ENCODE results near the gene AHNAK2. TPM values are rescaled to one million over a fixed set of nuclear protein-coding genes. Genes with fewer than 3 reads are reported as not detected.
"Not testable (repeated sequence)": the region's sequence is repeated elsewhere in the genome, so short reads cannot be mapped to it uniquely, and the experiment has no call there.

Gene AHNAK2
- total RNA-seq, 1 experiment from 2014 or later: 1.6 TPM

DNA sequence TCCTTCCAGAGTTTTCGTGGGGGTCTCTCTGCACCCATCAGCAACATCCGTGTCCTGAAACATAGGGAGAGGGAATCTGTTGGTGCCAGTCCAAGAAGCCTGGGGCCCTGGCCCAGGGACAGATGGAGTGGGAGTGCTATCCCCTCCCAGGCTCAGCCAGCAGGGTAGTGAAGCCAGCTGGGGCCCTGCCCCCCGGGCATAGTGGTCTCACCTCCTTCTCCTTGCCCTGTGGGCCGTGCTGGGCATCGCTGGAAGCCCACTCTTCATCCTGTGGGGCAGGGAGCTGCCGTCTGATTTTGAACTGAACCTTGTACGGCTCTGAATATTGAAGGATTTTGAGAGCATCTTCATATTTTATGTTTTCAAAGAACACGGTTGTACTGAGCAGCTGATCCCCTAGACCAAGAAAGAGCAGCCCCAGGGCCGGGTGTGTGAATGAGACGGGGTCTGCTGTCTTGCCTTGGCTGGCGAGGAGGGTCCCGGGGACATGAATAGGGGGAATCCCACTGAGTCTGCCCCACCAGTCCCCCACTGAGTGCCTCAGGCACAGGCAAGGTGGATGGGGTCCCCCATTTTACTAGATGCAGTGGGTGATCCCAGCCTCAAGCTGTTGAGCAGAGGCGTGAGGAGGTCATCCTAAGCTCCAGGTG, 23.3 kb downstream of the AHNAK2 start:
- DNase-seq (ENCODE audit: low spot score): no peak

DNA sequence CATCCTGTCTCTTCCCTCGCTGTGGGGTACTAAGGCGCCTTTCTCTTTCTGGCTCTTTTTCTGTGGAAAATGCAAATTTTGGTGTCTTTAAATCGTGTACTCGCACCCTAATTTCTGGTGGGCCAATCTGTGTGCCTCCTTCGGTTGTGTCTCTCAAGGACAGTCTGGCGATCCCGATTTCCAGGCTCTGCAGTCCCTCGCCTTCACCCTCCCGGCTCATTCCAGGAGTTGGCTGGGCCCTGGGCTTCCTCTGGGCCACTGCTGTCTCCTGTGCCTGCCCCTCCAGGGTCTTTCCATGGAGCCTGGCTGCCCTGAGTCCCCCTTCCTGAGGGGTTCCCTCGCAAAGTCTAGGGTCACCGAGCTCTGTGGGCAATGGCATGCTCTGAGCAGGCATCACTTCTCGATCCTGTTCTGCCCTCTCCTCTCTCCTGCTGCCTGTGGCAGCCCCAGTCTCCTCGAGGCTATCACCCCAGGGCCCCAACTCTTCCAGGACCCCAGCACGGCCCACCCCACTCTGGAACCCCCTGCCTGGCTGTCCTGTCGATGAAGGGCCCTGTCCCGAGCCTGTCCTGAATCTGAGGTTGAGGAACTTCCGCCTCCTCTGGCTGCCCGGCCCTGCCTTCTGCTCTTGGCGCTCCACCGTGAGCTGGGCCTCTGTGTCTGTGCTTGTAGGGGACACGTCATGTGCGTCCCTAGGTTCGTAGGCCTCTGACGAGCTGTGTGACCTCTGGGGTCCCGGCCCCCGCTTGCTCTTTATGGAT, 24.1 kb downstream of the AHNAK2 start:
- no peak for DNase-seq (ENCODE audit: low spot score)

GRCh38 chr14:104953097-104953496, 25.1 kb downstream of the AHNAK2 start:
- no peak for DNase-seq (ENCODE audit: low spot score)

- not testable (repeated sequence) for DNase-seq (ENCODE audit: low spot score)
Measured at GRCh38 chr14:104951863-104952657, 26.1 kb downstream of the AHNAK2 start.

DNA sequence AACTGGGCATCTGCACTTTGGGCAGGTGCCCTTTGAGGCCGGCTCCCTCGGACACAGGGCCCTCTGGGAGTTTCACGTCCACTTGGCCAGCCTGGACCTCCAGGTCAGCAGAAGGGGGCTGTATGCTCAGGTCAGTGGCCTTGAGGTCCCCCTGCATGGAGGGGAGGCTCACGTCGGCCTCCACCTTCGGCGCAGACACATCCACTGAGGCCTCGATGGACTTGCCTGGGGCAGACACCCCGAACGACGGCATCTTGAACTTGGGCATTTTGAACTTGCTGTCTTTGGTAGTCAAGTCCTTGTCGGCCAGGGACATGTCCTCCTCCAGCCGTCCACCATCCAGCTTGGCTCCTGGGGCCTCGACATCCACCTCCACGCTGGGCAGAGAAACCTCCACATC, 27.5 kb downstream of the AHNAK2 start:
- DNase-seq (ENCODE audit: low spot score): not testable (repeated sequence)

DNA sequence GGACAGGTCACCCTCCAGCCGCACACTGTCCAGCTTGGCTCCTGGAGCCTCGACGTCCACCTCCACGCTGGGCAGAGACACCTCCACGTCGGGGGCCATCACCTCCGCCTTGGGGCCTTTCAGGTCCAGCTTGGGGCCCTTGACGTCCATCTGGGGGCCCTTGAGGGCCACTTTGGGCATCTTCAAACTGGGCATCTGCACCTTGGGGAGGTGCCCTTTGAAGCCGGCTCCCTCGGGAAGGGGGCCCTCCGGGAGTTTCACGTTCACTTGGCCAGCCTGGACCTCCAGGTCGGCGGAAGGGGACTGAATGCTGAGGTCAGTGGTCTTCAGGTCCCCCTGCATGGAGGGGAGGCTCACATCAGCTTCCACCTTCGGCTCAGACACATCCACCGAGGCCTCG, 28.2 kb downstream of the AHNAK2 start:
- no peak for DNase-seq (ENCODE audit: low spot score)

GRCh38 chr14:104949406-104949955, 28.7 kb downstream of the AHNAK2 start:
- DNase-seq (ENCODE audit: low spot score): not testable (repeated sequence)

GRCh38 chr14:104948736-104949031, 29.5 kb downstream of the AHNAK2 start:
- no peak for DNase-seq (ENCODE audit: low spot score)

DNA sequence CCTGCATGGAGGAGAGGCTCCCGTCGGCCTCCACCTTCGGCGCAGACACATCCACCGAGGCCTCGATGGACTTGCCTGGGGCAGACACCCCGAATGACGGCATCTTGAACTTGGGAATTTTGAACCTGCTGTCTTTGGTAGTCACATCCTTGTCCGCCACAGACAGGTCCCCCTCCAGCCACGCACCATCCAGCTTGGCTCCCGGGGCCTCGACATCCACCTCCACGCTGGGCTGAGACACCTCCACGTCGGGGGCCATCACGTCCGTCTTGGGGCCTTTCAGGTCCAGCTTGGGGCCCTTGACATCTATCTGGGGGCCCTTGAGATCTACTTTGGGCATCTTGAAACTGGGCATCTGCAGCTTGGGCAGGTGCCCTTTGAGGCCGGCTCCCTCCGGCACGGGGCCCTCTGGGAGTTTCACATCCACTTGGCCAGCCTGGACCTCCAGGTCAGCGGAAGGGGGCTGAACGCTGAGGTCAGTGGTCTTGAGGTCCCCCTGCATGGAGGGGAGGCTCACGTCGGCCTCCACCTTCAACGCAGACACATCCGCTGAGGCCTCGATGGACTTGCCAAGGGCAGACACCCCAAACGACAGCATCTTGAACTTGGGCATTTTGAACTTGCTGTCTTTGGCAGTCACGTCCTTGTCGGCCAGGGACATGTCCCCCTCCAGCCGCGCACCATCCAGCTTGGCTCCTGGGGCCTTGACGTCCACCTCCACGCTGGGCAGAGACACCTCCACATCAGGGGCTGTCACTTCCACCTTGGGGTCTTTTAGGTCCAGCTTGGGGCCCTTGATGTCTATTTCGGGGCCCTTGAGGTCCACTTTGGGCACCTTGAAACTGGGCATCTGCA, 30.1 kb downstream of the AHNAK2 start:
- DNase-seq (ENCODE audit: low spot score): not testable (repeated sequence)

DNA sequence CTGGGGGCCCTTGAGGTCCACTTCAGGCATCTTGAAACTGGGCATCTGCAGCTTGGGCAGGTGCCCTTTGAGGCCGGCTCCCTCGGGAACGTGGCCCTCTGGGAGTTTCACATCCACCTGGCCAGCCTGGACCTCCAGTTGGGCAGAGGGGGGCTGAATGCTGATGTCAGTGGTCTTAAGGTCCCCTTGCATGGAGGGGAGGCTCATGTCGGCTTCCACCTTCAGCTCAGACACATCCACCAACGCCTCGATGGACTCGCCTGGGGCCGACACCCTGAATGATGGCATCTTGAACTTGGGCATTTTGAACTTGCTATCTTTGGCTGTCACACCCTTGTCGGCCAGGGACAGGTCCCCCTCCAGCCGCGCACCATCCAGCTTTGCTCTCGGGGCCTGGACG, 31.0 kb downstream of the AHNAK2 start:
- DNase-seq (ENCODE audit: low spot score): not testable (repeated sequence)

DNA sequence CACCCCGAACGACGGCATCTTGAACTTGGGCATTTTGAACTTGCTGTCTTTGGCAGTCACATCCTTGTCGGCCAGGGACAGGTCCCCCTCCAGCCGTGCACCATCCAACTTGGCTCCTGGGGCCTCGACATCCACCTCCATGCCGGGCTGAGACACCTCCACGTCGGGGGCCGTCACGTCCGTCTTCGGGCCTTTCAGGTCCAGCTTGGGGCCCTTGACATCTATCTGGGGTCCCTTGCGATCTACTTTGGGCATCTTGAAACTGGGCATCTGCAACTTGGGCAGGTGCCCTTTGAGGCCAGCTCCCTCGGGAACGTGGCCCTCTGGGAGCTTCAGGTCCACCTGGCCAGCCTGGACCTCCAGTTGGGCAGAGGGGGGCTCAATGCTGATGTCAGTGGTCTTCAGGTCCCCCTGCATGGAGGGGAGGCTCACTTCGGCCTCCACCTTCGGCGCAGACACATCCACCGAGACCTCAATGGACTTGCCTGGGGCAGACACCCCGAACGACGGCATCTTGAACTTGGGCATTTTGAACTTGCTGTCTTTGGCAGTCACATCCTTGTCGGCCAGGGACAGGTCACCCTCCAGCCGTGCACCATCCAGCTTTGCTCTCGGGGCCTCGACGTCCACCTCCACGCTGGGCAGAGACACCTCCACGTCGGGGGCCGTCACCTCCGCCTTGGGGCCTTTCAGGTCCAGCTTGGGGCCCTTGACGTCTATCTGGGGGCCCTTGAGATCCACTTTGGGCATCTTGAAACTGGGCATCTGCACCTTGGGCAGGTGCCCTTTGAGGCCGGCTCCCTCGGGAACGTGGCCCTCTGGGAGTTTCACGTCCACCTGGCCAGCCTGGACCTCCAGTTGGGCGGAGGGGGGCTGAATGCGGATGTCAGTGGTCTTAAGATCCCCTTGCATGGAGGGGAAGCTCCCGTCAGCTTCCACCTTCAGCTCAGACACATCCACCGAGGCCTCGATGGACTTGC, 31.9 kb downstream of the AHNAK2 start:
- DNase-seq (ENCODE audit: low spot score): not testable (repeated sequence)

DNA sequence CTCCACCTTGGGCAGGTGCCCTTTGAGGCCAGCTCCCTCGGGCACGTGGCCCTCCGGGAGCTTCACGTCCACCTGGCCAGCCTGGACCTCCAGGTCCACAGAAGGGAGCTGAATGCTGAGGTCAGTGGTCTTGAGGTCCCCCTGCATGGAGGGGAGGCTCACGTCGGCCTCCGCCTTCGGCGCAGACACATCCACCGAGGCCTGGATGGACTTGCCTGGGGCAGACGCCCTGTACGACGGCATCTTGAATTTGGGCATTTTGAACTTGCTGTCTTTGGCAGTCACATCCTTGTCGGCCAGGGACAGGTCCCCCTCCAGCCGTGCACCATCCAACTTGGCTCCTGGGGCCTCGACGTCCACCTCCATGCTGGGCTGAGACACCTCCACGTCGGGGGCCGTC, 32.9 kb downstream of the AHNAK2 start:
- DNase-seq (ENCODE audit: low spot score): not testable (repeated sequence)

DNA sequence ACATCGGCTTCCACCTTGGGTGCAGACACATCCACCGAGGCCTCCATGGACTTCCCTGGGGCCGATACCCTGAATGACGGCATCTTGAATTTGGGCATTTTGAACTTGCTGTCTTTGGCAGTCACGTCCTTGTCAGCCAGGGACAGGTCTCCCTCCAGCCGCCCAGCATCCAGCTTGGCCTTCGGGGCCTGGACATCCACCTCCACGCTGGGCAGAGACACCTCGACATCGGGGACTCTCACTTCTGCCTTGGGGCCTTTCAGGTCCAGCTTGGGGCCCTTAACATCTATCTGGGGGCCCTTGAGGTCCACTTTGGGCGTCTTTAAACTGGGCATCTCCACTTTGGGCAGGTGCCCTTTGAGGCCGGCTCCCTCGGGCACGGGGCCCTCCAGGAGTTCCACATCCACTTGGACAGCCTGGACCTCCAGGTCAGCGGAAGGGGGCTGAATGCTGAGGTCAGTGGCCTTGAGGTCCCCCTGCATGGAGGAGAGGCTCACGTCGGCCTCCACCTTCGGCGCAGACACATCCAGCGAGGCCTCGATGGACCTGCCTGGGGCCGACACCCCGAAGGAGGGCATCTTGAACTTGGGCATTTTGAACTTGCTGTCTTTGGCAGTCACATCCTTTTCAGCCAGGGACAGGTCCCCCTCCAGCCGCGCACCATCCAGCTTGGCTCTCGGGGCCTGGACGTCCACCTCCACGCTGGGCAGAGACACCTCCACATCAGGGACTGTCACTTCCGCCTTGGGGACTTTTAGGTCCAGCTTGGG, 33.6 kb downstream of the AHNAK2 start:
- DNase-seq (ENCODE audit: low spot score): not testable (repeated sequence)

- DNase-seq (ENCODE audit: low spot score): not testable (repeated sequence)
Measured at GRCh38 chr14:104944016-104944308, 34.2 kb downstream of the AHNAK2 start.

DNA sequence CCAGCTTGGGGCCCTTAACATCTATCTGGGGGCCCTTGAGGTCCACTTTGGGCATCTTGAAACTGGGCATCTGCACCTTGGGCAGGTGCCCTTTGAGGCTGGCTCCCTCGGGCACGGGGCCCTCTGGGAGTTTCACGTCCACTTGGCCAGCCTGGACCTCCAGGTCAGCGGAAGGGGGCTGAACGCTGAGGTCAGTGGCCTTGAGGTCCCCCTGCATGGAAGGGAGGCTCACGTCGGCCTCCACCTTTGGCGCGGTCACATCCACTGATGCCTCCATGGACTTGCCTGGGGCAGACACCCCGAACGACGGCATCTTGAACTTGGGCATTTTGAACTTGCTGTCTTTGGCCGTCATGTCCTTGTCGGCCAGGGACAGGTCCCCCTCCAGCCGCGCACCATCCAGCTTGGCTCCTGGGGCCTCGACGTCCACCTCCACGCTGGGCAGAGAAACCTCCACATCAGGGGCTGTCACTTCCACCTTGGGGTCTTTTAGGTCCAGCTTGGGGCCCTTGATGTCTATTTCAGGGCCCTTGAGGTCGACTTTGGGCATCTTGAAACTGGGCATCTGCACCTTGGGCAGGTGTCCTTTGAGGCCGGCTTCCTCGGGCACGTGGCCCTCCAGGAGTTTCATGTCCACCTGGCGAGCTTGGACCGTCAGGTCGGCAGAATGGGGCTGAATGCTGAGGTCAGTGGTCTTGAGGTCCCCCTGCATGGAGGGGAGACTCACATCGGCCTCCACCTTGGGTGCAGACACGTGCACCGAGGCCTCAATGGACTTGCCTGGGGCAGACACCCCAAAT, 34.8 kb downstream of the AHNAK2 start:
- not testable (repeated sequence) for DNase-seq (ENCODE audit: low spot score)

DNA sequence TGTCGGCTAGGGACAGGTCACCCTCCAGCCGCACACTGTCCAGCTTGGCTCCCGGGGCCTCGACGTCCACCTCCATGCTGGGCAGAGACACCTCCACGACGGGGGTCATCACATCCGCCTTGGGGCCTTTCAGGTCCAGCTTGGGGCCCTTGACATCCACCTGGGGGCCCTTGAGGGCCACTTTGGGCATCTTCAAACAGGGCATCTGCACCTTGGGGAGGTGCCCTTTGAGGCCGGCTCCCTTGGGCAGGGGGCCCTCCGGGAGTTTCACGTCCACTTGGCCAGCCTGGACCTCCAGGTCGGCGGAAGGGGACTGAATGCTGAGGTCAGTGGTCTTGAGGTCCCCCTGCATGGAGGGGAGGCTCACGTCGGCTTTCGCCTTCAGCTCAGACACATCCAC, 35.6 kb downstream of the AHNAK2 start:
- no peak for DNase-seq (ENCODE audit: low spot score)

DNA sequence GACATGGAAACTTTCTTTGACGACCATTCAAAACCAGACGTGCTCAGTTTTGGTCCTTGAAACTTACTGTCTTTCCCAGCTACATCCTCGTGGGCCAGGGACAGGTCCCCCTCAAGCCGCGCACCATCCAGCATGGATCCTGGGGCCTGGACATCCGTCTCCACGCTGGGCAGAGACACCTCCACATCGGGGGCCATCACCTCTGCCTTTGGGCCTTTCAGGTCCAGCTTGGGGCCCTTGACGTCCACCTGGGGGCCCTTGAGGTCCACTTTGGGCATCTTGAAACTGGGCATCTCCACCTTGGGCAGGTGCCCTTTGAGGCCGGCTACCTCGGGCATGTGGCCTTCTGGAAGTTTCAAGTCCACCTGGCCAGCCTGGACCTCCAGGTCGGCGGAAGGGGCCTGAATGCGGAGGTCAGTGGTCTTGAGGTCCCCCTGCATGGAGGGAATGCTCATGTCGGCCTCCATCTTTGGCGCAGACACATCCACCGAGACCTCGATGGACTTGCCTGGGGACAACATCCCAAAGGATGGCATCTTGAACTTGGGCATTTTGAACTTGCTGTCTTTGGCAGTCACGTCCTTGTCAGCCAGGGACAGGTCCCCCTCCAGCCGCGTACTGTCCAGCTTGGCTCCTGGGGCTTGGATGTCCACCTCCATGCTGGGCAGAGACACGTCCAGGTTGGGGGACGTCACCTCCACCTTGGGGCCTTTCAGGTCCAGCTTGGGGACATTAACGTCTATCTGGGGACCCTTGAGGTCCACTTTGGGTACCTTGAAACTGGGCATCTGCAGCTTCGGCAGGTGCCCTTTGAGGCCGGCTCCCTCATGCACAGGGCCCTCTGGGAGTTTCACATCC, 36.4 kb downstream of the AHNAK2 start:
- DNase-seq (ENCODE audit: low spot score): no peak

Measured in HT-29 (cell line).